Measurements from ENCODE around the gene CPS1.

DNA sequence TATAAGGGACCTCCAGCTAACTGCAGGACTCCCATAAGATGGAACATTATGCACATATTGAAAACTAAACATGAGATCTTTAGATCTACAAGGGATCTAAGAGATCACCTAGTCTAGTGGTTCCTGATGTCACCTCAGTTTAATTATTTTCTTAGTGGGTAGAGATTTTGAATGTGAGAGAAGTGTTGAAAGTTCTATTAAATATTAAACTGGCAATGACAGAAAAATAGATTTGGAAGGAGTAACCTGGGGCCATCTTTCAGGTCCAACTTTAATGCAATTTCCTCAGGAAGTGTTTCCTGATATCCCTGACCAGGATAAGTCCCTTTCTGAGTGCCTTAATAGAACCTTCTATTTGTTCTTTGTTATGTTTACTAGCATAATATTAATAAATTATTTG is 29.1 kb upstream of the CPS1 start:
- no peak for TF ChIP-seq EZH2 (IDR thresholded peaks at IDR 0.05; ENCODE audit: borderline replicate concordance, low read length)
- TF ChIP-seq, protein P1, sequence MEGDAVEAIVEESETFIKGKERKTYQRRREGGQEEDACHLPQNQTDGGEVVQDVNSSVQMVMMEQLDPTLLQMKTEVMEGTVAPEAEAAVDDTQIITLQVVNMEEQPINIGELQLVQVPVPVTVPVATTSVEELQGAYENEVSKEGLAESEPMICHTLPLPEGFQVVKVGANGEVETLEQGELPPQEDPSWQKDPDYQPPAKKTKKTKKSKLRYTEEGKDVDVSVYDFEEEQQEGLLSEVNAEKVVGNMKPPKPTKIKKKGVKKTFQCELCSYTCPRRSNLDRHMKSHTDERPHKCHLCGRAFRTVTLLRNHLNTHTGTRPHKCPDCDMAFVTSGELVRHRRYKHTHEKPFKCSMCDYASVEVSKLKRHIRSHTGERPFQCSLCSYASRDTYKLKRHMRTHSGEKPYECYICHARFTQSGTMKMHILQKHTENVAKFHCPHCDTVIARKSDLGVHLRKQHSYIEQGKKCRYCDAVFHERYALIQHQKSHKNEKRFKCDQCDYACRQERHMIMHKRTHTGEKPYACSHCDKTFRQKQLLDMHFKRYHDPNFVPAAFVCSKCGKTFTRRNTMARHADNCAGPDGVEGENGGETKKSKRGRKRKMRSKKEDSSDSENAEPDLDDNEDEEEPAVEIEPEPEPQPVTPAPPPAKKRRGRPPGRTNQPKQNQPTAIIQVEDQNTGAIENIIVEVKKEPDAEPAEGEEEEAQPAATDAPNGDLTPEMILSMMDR (conservative IDR thresholded peaks at IDR 0.05 in 1 of 2, IDR thresholded peaks at IDR 0.05 in 1 of 2; ENCODE audit: extremely low read depth in 1 of 2, insufficient read depth in 1 of 2, low read depth in 1 of 2, low read length in 2 of 2), result no peak
